NCI-H146 treated with DMSO at 0.1 percent for 48 hours (cell line): ENCODE measurements around the gene NUTF2.
A peak's percentile ranks its signal among the peaks of the same experiment; 100 is the strongest.
"Not testable (repeated sequence)": the region's sequence is repeated elsewhere in the genome, so short reads cannot be mapped to it uniquely, and the experiment has no call there.

ENCODE experiments used
- DNase-seq: peaks from one replicate; lab custom pipeline; 2025; ENCODE audit not compliant: unreplicated experiment; lab: John Stamatoyannopoulos, UW

NUTF2 gene

DNA sequence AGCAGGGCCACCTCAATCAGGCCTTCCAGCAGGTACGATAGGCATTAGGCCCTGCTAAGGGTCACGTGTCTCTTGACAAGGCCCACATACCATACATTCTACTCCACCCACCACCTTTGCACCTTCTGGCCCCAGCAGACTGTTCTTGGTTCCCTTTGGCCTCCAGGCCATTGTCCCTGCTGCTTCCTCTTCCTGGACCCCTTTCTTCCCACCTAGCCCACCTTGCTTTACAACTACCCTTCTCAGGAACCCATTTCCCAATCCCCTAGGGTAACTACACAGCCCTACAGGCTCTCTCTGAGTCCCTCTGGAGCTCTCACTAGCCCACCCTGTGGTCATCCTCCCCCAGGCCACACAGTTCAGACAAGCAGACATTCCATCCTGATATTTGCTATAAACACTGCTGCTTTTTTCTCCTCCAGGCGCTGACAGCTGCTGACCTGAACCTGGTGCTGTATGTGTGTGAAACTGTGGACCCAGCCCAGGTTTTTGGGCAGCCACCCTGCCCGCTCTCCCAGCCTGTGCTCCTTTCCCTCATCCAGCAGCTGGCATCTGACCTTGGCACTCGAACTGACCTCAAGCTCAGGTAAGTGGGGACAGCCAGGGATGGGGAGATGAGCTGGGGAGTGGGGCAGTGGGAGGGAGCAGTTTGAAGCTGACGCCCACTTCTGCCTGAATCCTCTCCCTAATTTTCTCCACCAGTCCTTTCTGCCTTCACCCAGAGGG lies 36.6 kb downstream of the NUTF2 start:
- no peak for DNase-seq

DNA sequence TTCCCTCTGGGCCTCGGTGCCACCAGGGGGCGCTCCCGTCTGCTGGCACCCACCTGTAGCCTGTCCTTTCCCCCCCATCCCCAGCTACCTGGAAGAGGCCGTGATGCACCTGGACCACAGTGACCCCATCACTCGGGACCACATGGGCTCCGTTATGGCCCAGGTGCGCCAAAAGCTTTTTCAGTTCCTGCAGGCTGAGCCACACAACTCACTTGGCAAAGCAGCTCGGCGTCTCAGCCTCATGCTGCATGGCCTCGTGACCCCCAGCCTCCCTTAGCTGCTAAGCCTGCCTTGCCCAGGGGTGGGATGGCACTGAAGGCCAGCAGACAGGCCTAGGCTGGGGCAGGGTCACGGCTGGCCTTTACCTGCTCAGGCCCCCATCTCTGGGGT lies 37.1 kb downstream of the NUTF2 start:
- DNase-seq, result no peak

DNA sequence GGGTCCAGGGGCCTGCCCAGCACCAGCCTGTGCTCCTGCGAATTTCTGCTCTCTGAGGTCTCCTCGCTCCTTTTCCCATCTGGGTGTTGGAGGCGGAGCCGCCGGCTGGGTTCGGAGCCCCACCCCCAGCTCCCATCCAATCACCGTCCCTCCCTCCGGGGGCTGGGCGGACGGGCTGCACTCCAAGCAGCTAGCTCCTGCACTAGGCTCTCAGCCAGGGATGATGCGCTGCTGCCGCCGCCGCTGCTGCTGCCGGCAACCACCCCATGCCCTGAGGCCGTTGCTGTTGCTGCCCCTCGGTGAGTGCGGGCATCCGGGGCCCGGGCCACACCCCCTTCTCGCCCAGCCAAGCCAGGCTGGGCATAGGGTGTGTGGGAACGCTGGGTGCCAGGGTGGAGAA lies 38.0 kb downstream of the NUTF2 start, which contains the start of gene NRN1L:
NRN1L (plus strand) TSS at position 202 of the 400 bp plus-strand sequence; CDS start at position 221, 19 bp downstream.
- no peak for DNase-seq

DNA sequence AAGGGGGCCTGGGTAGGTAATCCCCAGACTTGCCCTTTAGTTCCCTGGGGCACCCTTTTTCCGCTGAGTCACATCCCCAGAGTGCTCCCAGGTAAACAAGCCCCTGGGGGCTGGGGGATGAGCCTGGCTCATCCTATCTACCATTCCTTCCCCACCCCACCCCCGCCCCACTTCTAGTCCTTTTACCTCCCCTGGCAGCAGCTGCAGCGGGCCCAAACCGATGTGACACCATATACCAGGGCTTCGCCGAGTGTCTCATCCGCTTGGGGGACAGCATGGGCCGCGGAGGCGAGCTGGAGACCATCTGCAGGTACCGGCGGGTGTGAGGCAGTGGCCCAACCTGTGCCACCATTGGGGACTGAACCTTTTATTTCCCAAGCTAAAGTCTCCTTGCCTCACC lies 38.8 kb downstream of the NUTF2 start:
- no peak for DNase-seq

DNA sequence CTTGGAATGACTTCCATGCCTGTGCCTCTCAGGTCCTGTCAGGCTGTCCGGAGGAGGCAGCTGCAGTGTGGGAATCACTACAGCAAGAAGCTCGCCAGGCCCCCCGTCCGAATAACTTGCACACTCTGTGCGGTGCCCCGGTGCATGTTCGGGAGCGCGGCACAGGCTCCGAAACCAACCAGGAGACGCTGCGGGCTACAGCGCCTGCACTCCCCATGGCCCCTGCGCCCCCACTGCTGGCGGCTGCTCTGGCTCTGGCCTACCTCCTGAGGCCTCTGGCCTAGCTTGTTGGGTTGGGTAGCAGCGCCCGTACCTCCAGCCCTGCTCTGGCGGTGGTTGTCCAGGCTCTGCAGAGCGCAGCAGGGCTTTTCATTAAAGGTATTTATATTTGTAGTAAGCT lies 39.2 kb downstream of the NUTF2 start:
- DNase-seq, result no peak

DNA sequence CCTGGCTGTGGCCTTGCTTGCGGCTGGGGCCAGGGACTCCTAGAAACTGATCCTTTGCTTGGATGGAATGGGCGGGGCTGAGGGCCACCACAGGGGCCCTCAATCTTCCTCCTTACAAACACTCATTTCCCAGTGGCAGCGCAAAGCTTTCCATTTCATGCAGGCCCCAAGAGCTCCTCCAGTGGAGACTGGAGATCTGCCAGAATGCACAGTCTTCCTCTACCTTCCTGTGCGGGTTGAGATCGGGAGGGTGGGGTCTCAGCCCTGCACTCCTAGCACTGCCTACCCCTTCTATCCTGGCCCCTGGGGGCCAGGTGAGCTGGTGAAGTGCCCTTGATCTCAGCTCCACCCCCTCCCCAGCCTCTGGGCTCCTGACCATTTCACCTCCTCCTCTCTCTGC lies 39.7 kb downstream of the NUTF2 start:
- no peak for DNase-seq

DNA sequence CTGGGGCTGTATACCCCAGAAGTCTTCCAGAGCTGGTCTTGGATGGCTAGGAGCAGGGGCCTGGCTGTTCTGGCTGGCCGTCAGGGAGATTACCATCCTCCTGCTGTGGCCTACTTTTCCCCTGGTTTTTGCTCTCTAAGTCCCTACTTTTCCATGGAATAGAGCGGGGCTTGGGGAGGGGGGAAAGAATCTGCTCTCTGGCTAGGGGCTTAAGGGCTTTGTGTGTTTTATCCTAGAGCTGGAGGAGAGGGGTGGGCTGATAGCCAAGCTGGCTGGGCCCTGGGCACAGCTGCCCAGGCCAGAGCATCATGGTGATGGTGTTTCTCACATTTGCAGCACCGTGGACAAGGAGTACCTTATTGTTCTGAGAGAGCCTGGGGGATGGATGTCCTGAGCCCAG lies 41.6 kb downstream of the NUTF2 start:
- DNase-seq, result no peak

DNA sequence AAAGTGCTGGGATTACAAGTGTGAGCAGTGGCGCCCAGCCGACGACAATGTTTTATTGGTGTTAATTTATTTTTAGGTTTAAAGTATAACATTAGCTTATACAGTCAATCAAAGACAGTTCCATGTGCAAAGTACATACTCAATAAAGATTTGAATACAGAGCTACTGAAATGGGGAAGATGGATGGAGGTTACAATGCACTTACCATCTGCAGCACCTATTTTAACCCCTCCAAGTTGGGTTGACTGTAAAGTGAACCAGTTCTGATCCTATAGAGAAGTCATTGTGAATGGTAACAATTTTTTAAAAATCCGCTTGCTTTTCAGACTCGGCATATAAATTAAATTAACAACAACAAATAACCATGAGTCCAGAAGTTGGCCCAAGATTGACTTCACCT lies 45.6 kb downstream of the NUTF2 start:
- DNase-seq, result no peak

DNA sequence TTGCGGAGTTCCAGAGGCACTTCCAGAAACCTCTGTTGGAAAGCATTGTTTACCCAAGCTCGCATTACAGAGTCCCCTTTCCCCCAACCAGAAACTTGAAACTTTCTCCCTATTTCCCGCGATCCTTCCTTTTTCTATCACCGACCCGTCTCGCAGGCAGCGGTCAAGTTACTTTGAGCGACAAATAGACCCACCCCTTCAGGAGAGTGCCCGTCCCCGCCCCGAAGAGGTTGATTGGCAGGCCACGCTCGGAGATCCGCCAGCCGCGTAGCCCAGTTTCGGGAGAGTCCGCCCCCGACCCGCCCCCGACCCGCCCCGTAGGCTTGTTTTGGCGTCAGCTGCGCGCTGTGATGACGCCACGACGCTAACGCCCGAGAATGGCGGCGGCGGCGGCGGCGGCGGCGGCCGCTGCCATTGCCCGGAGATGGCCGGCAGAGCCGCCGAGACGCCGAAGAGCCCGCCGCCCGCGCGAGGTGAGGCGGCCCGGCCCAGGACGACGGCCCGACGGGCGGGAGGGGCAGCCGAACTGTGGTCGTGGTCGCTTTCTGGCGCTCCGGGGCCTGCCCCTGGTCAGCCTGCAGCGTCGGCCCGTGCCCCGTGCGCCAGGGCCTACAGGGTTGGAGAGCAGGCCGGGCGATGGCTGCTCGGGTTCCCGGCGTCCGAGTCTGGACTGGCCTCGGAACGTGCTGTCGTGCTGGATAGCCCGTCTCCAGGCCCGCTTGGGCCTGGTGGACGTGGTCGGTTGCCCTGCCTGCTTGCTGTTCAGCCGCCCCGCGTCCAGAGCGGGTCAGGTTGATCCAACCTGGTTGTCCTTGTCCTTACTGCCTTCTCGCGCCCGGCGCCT lies 46.4 kb downstream of the NUTF2 start, which contains the start of gene PSKH1:
PSKH1 (plus strand) TSS at position 356 of the 844 bp plus-strand sequence. CDS start 15,496 bp downstream, outside the sequence.
- DNase-seq, result peak; percentile 76

DNA sequence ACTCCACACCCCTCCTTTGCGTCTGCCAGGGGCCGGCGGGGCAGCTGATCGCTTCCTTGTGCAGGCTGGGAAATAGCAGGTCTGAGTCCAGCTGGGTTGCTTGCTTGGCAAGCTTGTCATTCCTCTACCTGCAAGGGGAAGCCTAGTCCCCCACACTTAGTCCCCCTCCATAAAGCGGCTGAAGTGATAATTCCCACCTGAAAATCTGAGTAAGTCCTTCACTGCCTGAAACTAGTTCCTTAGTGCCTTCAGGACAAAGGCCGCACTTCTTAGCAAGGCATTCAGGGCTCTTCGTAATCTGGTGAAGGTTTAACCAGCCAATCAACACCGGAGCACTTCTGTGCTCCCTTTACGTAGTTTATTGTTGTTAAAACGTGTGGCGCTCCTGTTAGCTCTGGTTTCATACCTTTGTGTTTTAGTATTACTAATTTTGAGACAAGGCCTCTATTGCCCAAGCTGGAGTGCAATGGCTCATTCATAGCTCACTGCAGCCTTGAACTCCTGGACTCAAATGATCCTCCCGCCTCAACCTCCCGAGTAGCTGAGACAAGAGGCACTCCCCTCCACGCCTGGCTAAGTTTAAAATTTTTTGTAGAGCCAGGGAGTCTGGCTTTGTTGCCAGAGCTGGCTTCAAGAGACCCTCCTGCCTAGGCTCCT lies 47.1 kb downstream of the NUTF2 start:
- DNase-seq, result no peak

DNA sequence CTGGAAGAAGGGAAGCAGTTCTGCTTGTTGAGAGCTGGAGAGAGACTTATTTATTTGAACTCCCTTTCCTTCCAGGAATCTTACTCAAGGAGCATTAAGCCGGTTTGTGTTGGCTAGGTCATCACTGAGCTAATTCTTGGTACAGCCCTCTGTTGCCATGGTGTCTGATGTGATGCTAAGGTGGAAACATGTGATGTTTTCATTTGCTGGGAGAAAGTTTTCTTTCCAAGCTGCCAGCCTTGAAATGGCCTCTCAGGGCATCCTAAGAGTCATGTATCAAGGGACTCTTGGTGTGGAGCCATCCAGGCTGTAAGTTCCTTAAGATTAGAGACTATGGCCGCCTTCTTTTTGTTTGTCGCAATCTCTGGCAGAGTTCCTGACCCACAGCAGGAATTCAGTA lies 50.5 kb downstream of the NUTF2 start:
- DNase-seq, result no peak

DNA sequence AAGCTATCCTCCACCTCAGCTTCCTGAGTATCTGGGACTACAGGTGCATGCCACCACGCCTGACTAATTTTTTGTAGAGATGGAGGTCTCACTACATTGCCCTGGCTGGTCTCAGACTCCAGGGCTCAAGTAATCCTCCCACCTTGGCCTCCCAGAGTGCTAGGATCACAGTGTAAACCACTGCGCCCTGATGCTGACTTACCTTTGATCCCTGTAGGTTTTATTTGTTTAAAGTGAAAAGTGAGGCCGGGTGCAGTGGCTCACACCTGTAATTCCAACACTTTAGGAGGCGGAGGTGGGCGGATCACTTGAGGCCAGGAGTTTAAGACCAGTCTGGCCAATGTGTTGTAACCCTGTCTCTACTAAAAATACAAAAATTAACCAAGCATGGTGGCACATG lies 55.0 kb downstream of the NUTF2 start:
- no peak for DNase-seq

DNA sequence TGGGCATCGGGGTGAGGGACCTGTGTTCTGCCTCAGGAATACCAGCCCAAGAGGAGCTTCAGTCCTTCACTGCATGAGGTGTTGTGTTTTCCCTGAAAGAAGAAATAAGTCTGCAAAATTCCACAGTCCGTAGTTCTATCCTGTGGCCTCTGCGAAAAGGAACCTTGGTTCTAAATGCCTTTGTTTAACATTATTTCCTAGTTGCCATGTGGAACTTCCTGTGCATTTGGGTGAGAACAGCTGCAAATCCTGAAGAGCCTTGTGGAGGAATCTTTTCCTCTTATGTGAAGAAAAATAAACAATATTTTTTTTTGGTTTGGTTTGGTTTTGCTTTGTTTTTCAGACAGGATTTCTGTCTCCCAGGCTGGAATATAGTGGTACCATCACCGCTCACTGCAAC lies 56.1 kb downstream of the NUTF2 start:
- no peak for DNase-seq

DNA sequence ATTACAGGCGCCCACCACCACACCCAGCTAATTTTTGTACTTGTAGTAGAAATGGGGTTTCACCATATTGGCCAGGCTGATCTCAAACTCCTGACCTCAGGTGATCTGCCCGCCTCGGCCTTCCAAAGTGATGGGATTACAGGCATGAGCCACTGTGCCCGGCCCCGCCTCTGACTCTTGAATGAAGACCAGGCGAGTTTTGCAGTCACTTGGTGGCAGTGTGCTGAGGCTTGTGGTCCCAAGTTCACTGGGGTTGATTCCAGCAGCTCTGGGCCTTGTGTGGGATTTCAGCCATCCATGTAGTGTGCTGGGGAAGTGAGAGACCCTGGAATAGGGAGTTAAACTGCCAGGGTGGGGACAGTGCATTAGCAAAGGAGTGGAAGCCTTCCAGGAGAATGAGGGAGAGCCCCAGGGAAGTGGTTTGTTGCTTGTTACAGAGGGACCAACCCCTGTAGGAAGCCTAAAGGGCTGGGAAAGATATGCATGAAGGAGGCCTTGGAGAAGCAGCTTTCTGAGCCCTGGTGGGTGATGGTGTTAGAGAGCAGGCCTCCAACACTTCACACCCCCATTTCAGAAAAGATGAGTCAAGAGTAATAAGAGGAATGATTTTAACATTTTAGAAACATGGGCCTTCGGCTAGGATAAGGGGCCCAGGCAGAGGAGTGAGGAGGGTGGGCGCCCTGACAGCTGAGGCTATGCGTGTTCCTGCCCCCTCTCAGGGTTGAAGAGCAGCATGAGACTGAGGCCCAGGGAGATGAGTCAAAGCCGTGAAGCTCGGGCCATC lies 60.9 kb downstream of the NUTF2 start:
- DNase-seq, result no peak

DNA sequence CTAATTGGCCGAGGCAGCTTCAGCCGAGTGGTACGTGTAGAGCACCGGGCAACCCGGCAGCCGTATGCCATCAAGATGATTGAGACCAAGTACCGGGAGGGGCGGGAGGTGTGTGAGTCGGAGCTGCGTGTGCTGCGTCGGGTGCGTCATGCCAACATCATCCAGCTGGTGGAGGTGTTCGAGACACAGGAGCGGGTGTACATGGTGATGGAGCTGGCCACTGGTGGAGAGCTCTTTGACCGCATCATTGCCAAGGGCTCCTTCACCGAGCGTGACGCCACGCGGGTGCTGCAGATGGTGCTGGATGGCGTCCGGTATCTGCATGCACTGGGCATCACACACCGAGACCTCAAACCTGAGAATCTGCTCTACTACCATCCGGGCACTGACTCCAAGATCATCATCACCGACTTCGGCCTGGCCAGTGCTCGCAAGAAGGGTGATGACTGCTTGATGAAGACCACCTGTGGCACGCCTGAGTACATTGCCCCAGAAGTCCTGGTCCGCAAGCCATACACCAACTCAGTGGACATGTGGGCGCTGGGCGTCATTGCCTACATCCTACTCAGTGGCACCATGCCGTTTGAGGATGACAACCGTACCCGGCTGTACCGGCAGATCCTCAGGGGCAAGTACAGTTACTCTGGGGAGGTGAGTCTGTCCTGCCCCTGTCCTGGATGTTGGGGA lies 62.5 kb downstream of the NUTF2 start:
- no peak for DNase-seq

DNA sequence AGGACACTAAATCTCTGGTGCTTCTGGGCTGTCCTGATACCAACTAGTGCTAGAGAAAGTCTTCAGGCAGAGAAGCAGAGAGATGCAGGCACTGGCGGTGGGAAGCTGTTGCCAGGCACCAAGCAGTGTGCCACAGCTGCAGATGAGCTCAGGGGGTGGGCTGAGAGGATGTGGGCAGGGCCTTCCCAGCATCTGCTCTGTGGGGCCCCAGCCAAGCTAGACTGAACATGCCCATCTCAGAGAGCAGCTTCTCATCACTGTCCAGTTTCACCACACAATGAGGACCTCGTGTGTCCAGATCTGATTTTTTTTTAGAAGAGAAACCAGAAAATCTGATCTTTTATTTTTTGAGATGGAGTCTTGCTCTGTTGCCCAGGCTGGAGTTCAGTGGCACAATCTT lies 63.4 kb downstream of the NUTF2 start:
- no peak for DNase-seq

DNA sequence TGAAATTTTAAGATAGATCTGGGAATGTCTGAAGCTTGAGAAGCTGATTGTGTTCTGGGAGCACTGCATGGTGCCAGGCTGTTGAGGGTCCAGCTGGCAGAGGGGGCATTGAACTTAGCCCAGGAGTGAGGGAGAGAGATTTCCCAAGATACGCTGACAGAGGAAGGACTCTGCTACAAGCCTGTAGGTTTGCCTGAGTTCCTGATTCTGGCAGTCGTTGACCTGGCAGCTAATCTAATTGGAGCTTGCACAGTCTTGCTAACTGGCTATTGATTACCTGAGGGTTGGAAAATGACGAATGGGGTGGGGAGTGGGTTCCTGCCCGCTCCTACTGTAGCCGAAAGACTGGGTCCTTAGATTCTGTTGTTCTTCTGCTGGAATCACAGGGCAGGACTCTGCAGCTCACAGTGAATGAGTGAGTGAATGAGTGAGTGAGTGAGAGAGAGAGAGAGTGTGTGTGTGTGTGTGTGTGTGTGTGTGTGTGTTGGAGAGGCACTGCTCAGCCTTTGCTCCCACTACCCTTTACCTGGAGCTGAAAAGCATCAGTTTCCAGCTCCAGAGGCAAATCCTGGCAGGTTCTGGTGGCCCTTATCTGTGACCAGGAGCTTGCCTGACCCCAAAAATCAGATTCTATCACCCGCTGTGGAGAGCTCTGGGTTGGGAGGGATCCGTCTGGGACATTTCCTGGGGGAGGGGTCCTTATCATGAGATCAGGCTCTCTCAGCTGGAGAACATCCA lies 68.2 kb downstream of the NUTF2 start:
- DNase-seq, result no peak

DNA sequence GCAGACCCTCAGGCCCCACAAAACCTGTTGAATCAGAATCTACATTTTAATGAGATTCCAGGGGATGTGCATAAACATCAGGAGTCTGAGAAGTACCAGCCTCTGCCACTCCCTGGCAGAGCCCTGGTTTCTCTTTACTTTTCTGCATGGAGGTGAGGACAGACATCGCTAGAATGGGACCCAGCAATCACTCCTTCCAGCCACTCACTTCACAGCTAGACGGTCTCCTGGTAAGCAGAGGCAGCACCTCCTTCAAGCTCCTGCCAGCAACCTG lies 68.7 kb downstream of the NUTF2 start:
- DNase-seq, result not testable (repeated sequence)

DNA sequence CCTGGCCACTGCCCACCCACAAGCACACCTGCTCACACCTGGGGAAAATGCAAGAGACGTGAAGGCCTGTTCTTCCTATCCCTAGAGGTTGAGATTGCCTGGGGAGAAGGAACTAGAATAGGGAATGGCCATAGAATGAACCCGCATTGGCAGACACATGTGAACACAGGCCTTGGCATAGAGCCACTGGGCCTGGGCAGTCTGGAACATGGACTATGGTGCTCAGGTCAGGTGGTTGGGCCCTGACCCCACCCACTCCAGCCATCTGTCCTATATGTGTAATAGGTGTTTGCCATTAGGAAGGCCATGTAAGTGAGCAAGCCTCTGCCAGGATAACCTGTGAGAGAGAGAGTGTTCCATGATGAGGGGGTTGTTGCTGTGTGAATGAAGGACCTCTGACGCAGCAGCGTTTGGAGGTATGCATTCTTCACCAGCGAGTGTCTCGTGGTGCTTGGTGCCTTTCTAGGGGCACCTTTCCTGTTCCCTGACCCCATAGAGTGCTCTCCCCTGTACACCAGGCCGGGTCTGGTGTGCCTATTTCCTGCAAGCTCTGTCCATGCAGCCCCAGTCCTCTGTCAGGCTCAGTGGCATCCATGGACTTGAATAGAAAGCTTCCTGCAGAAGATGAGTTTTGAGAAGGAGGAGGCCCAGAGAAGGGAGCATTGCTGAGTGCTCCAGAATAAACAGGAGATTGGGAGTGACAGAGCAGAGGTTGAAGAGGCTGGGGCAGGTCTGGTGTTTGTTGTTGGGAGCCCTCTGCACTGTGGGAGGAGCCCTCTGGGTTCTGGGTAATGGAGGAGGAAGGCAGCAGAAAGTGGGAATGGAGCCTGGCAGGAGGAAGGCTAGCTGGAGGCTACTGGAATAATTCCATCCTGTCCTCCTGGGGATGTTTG lies 69.3 kb downstream of the NUTF2 start:
- DNase-seq, result no peak
